Fibroblast of skin of back (primary cell): ENCODE data around the gene SCARF2.

Source experiments
- DNase-seq: peaks from one replicate; pipeline ENCODE4 v3.0.0-alpha.2; 2013

The SCARF2 gene

GRCh38 chr22:20439928-20440575 is 2.4 kb upstream of the SCARF2 start:
- DNase-seq, result no peak

DNA sequence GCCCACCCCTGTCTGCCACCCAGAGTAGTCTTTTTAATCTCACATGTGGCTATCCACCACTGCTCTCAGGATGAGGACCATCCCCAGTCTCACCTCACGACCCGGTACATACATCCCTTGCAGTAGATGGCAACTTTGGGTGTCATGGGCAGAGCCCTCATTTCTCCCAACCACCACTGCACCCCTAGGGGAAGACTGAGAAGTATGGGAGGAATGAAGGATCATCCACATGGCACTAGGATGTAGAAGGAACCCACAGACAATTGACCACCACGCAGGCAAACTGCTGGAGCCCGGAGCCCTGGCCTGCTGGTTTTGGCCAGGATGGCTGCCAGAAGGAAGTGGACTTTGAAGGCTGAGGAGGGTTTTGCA is 1.9 kb upstream of the SCARF2 start:
- no peak for DNase-seq

DNA sequence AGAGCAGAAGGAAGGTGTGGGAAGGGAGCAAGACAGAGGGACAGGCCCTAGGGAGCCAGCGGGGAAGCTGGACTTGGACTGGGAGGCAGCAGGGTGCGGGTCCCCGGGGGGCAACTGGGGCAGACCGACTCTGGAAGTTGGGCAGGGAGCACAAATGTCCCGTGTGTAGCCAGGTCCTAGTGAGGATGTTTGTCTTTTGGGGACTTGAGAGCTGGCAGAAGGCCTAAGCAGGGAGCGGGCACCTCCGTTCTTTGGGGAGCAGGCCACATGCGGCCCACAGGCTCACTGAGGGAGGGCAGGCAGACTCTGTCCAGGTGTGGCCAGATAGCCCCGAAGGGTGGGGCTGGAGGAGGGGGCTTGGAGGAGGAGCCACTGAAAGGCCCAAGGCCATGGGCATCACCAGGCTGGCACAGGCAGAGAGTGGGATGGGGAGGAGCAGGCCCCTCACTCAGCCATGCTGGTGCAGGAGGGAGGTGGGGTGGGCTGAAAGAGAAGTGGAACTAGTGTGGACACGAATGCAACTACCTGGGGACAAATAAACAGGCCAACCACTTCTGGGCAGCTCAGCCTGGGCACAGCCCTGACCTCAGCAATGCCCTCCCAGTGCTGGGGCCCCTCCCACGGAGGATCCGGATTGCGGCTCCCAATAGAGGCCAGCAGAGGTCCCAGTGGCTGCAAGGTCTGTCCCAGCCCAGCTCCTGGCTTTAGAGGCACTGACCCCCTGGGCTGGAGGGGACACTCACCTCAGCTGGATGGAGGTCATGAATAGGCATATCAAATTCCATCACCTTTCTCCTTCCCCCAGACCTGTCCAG is 1.3 kb upstream of the SCARF2 start:
- DNase-seq, result no peak

DNA sequence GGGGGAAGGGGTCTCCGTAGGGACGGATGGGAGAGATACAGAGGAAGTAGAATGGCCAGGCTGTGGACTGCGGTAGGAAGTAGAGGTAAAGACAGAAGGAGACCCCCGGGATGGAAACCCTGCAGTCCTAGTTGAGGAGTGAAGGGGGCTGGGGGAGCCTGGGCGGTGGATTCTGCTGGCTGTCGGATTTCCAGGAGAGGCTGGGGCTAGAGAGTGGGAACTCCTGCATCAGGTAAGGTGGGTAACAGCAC is 727 bp upstream of the SCARF2 start:
- no peak for DNase-seq

DNA sequence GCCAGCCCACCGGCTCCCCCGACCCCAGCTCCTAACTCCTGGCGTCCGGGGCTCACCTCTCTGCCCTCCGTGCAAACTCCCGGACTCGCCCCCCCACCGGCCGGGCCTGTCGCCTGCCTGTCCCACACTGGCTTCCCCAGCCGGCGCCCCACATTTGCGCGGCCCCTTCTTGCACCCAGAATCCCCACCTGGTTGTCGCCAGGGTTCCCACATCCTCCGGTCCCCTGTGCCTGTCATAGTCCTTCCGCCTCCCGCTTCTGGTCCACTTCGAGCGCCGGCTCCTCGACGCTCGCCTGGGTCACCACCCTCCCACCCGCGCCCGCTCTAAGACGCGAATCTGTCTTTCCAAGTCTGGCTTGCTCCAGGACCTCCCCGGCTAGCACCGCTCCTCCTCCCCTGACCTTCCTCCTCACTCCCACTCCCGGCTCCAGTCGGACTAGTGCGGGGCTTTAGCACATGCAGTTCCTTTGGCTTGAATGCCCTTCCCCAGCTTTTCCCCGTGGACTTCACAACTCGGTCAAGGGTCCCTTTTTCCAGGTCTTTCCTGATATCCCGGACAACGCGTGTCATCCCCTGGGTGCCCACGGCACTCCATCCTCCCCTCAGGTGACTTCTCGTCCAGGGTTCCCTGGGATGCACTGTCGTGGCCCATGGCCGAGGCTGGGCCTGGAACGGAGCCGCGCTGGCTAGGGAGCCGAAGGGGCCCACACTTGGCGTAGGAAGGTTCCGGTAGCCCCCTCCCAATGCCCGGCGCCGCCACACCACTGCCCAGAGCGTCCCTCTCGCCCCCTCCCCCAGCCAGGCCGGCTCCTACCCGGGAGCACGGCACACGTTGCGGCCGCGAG is 635 bp downstream of the SCARF2 start:
- no peak for DNase-seq

GRCh38 chr22:20436307-20436767 is 1.3 kb downstream of the SCARF2 start:
- DNase-seq, result peak; percentile 74

DNA sequence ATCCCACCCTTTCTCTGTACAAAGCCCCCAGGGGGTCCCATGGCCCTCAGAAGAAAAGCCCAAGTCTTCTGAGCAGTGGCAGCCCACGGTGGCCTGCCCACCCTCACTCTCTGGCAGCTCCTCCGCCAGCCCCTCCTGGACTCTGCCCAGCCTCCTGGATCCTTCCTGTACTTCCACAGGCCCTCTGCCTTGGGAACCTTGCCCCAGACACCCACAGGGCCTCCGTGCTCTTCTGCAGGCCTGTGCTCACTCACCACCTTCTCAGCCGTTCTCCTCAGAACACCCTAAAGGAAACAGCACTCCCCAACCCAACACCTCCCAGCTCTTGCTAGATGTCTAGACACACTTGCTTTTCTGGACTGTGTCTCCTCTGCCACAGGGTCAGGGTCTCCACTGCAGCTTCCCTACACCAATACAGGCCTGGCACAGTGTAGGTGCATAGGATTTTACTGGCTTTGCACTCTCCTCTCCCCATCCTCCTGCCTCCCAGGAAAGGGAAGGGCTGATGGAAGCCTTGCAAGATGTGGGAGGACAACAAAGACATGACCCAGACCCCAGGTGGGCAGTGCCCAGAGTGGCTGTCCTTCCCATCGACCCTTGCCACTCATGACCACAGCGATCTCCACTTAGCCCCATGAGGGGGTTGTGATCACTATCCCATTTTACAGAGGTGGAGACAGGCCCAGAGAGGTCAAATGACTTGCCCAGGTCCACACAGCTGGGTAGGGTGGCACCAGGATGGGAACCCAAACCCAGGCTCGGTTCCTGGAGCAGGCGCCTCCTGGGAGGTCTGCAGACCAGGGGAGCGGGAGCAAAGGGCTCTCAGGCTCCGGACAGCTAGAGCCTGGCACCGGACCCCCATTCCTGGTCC is 2.0 kb downstream of the SCARF2 start:
- DNase-seq, result no peak

DNA sequence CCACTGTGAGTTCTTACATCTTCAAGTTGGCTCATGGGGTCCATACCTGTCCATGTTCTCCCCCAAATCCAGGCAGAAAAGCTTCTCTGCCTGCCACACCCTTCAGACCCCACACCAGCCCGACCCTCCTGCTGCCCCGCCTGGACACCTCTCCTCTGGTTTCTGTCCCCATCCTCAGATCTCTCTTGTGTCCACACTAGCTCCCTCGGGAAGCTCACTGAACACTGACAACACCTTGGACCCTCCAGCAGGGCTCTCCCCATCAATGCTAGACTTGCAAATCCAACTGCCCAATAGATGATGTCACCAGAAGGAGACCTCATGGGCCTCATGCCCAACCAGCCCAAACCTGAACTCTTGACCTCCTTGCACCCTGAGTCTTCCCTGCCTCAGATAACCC is 2.9 kb downstream of the SCARF2 start:
- no peak for DNase-seq

GRCh38 chr22:20434264-20434751 is 3.3 kb downstream of the SCARF2 start:
- no peak for DNase-seq

DNA sequence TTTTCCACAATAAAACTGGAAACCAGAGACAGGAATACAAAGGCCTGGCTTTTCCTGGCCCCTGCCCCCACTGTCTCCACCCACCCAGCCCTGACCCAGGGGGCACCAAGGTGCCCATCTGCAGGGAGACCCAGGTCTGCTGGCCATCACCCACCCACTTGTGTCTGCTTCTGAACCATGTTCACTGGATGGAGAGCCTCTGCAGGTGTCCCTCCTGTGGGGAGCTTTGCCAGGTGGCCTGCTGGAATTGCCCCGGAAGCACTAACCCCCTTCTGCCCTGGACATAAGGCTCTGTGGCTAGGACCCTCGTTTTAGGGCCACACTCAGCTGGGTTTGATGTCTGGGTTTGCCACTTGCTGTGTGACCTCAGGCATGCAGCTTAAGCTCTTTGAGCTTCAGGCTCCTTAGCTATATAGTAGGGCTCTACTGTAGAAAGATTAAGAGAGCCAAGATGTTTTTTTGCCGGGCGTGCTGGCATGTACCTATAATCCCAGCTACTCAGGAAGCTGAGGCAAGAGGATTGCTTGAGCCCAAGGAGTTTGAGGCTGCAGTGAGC is 3.9 kb downstream of the SCARF2 start:
- no peak for DNase-seq

DNA sequence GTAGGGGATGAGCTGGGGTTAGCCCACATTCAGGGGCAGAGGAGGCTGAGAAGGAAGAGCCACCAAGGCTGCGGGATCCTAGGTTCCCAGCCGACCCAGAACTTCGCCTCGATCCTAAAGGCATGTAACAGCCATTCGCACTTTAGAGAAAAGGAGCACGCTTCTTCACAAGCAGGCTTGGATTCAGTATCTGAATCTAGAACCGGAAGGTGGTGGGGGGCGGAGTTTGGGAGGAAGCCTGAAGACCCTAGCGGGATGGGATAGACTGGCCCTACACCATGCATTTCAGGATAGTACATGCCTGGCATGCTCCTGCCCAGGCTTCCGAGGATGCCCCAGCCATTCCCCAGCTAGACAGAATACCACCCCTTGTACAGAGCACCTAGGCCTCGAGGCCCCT is 4.4 kb downstream of the SCARF2 start:
- DNase-seq, result no peak

- no peak for DNase-seq
Measured at GRCh38 chr22:20432244-20432686, 5.4 kb downstream of the SCARF2 start.

DNA sequence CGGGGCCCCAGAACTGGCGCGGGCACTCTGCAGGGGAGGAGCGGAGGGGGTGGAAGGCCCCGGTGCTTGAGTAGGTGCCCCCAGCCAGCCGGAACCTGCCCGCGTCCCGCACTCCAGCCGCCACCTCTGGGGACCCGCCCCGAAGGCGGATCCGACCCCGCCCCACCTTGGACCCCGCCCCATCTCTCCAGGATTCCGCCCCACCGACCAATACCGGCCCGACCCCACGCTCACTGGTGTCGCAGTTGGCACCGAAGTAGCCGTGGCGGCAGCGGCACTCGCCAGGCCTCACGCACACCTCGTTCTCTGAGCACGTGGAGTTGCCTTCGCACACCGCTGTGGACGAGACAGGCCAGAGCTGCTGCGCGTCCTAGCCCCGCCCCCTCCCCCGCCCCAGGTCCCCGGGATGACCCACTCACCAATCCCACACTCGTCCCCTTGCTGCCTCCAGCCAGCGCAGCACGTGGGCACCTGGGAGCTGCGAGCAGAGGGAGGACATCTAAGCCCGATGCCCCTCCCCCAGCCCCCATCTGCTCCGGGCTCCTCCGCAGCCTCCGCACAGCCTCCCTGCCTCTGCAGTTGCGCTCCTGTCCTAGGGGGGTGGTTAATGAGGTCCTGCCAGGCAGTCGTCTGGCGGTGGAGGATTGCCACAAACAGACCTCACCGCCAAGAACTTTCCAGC is 6.0 kb downstream of the SCARF2 start:
- no peak for DNase-seq

DNA sequence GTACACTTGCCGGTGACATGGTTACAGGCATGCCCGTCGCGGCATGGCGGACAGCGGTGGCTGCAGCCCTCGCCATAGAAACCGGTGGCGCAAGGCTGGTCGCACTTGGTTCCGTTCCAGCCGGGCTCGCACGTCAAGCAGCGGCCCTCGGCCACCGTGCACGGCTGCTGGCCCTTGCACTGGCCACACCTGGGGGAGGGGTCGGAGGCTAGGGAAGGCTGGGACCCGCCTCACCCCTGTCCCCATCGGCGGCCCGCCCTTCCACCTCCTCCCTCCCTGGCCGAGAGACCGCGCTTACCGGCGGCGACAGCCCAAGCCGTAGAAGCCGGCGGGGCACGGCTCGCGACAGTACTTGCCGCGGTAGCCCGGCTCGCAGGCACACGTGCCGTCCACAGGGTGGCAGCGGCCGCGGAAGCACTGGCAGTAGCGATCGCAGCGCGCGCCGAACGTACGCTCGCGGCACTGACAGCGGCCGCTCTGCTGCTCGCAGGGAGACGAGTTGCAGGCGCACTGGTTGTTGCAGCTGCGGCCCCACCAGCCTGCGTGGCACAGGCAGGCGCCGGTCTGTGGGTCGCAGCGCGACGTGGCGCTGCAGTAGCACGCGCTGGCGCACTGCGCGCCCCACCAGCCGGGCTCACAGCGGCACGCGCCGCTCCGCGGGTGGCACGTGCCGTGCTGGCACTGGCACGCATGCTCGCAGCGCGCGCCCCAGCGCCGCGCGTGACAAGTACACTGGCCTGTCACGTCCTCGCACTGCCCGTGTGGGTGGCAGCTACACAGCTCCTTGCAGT is 6.7 kb downstream of the SCARF2 start:
- DNase-seq, result peak; percentile 55

DNA sequence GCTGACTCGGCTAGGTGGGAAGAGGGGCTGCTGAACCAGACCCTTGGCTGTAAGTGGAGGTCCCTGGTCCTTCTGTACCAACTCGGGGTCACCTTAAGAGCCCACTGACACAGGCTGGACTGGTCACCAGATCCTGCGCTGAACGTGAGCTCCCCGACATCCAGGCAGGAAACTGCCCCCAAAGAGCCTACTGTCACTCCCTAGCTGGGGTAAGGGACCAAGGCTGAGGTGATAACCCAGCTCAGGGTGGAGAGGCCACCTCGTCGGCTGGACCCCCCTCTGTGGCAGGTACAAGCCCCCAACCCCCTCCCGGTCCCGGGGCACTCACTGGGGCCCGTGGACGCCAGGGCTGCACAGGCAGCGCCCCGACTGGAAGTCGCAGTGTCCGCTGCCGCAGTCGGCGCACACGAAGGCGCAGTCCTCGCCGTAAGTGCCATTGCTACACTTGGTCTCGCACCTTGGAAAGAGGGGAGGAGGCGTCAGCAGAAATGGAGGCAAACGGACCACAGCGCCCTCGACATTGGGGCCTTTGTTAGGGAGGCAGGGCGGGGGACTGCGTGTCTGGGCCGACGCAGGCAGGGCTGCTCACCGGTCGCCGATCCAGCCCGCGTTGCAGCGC is 7.4 kb downstream of the SCARF2 start:
- no peak for DNase-seq

GRCh38 chr22:20429254-20430100 is 8.1 kb downstream of the SCARF2 start:
- DNase-seq, result no peak

- no peak for DNase-seq
Measured at GRCh38 chr22:20428496-20429253, 8.9 kb downstream of the SCARF2 start.

DNA sequence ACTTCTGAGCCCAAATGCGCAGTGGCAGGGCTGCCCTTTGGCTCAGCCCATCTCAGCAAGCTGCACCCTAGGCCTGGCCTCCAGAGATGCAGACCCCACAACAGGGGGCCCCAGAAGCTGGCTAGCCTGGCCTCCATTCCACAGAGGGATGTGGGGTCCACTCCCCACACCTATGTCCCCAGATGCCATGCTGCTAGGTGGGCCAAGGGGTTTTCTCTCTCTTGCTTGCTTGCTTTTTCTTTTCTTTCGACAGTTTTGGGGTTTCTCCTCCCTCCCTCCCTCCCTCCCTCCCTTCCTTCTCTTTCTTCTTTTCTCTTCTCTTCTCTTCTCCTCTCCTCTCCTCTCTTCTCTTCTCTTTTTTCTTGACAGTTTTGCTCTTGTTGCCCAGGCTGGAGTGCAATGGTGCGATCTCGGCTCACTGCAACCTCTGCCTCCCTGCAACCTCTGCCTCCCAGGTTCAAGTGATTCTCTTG is 9.6 kb downstream of the SCARF2 start:
- no peak for DNase-seq
